IPS-18a (cell line): ENCODE results near the gene ZNF385B.

ENCODE experiments used
- H3K27ac ChIP-seq: one replicate; pipeline ENCODE4 v1.5.1; 2013; ENCODE audit warnings: low read length
- H3K27me3 ChIP-seq: one replicate; pipeline ENCODE4 v1.6.1; 2013; ENCODE audit warnings: mild to moderate bottlenecking, low read length; ENCODE audit not compliant: control insufficient read depth, insufficient read depth
- H3K36me3 ChIP-seq: one replicate; pipeline ENCODE4 v1.6.1; 2013; ENCODE audit warnings: low read depth, low read length; ENCODE audit not compliant: control insufficient read depth
- H3K4me1 ChIP-seq: one replicate; pipeline ENCODE4 v1.6.1; 2013; ENCODE audit warnings: low read depth, low read length; ENCODE audit not compliant: control insufficient read depth
- H3K4me3 ChIP-seq: one replicate; pipeline ENCODE4 v1.5.1; 2013; ENCODE audit warnings: low read length
- H3K9ac ChIP-seq: one replicate; pipeline ENCODE4 v1.6.1; 2013; ENCODE audit warnings: mild to moderate bottlenecking, low read length, moderate library complexity
- H3K9me3 ChIP-seq: one replicate; pipeline ENCODE4 v1.6.1; 2013; ENCODE audit warnings: low read depth, low read length; ENCODE audit not compliant: control insufficient read depth

ZNF385B gene

DNA sequence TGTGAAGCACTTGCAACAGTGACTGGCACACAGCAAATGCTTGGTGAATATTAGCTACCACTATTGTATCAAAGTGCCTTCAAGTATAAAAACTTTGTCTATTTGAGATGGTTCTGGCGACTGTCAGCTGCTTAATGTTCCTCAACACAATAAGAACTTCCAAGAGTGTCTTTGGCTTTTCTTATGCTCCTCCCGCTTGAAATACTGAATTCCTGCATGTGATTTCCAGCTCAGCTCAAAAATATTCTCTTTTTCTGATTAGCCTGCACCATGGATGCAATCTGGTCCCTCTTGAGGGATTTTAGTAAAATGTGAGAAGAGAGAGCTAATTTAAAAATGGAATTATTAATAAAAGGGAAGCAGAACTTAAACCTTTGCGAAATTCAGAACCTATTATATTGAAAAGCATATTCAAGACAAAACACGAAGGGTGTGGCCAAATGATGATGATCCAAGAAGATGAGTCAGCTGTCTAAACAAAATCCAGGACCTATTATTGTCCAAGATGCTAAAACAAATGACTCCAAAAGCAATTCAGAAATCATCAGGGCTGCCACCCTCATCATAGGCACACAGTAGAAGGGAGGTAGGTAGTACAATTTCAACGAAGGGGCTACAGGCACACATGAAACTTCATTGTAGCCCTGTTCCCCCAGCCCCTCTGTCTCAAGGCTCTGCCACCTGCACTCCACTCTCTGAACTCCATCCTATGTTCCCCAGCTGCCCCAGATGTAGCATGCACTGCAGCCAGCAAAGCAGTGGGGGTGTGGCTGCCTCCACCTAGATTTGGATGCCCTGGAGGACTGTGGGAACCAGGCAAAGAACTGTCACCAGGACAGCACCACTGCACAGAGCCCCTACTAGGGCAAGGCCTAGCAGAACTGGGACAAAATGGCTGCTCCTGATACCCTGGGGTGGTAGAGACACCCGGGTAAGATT is 190.1 kb downstream of the ZNF385B start:
- Histone ChIP-seq H3K4me3 (no peak overlapping the region), H3K36me3 (no peaks in the 10 kb centered on the region), H3K27ac (no peak overlapping the region), H3K9me3 (no peaks in the 10 kb centered on the region), H3K9ac (no peak overlapping the region), H3K27me3 (no peaks in the 10 kb centered on the region), H3K4me1 (no peaks in the 10 kb centered on the region)

DNA sequence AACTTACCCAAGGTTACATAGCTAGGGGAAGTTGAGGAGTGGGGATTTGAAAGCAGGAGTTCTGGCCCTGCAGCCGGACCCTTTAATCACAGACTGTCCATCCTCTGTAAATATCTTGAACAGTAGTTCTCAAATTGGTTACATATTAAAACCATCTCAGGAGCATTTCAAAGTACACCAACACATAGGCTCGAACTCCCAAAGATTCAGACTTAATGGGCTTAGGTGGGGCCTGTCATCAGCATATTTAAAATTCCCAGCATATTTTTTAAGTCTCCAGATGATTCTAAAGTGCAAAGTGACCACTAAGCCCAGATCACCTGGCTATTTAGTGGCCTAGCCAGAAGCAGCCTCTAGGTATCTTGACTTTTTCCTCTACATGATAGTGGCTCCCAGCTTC is 192.2 kb downstream of the ZNF385B start:
- H3K4me1 ChIP-seq = no peaks in the 10 kb centered on the region
- H3K9ac ChIP-seq = no peak overlapping the region
- no peak overlapping the region for H3K27ac ChIP-seq
- no peak overlapping the region for H3K4me3 ChIP-seq
- no peaks in the 10 kb centered on the region for H3K9me3 ChIP-seq
- H3K36me3 ChIP-seq = no peaks in the 10 kb centered on the region
- no peaks in the 10 kb centered on the region for H3K27me3 ChIP-seq

DNA sequence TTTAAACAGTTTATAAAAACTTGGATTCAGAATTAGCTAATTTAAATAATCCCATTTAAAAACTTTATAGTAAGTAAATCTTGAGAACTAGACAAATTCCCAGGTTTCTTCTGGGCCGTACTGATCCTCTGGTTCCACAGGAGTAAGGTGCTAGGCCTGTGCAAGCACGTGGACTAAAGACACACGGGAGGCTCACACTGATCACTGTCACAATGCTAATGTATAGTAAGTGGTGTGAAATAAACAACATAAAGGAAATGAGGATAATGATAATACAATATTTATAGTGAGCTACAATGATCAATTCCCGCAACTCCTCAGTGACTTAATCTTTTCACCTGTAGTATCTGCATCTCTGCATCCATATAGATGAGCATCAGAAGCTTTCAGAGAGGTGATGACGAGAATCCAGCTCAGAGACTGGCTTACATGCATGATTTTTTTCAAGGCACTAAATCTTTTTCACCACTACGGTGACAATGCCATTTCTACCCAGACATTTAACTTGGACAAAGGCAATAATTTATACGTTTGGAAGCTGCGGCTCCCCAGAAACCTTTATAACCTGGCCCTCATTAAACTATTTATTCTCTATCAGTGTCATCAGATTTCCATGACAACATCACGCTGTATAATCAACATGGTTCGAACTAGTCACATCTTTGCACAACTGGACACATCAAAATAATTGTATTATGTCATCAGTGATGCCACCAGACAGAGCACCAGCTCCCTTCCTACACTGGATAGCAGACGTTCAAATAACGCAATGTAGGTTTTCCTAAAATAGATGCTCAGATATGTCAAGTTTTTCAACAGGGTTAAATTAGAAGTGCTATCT is 196.2 kb downstream of the ZNF385B start:
- Histone ChIP-seq H3K27me3 (no peaks in the 10 kb centered on the region), H3K27ac (no peak overlapping the region), H3K9ac (no peak overlapping the region), H3K9me3 (no peaks in the 10 kb centered on the region), H3K4me1 (no peaks in the 10 kb centered on the region), H3K36me3 (no peaks in the 10 kb centered on the region), H3K4me3 (no peak overlapping the region)

DNA sequence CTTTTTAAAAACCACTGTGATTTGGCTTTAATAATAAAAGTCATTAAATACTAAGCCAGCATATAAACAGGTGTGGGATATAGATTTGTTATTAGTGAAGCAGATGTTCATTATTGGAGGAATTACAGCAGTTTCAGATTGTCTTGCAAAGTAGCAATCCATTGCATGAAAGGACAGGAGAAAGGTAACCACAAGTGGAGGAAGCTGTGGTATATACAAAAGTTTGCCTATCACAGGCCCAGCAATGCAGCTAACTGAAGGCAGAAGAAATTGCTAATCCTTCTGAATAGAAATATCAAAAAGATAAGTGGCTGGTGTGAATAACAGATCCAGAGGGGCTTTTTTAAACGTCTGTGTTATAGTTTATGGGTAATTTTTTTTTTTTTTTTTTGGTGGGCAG is 199.4 kb downstream of the ZNF385B start:
- H3K9me3 ChIP-seq = no peaks in the 10 kb centered on the region
- H3K36me3 ChIP-seq = no peaks in the 10 kb centered on the region
- H3K27me3 ChIP-seq = no peaks in the 10 kb centered on the region
- no peak overlapping the region for H3K9ac ChIP-seq
- no peak overlapping the region for H3K4me3 ChIP-seq
- no peak overlapping the region for H3K27ac ChIP-seq
- no peaks in the 10 kb centered on the region for H3K4me1 ChIP-seq

DNA sequence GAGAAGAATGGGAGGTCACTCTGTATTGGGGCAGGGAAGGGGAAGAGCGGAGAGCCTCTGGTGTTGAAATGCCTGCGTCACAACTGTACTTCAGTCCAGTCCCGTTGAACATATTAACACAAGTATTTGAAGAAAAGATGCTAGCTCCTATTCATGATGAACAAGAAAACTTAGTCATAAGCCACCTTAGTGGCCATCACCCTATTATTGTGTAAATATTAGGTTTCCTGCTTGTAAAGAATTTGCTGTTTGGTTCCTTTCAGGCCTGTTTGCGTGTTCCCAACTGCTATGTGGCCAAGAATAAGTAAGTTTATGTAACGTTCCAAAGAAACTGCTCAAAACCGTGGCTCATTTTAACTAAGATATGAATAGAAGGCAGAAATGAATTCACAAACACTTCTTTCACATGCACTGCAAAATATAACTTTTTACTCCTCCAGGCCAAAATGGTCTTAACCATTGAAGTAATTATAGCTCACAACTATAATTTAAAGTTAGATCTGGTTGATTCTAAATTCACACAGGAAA is 204.3 kb downstream of the ZNF385B start:
- no peaks in the 10 kb centered on the region for H3K4me1 ChIP-seq
- no peak overlapping the region for H3K4me3 ChIP-seq
- no peaks in the 10 kb centered on the region for H3K9me3 ChIP-seq
- H3K27me3 ChIP-seq = no peaks in the 10 kb centered on the region
- no peak overlapping the region for H3K27ac ChIP-seq
- no peaks in the 10 kb centered on the region for H3K36me3 ChIP-seq
- no peak overlapping the region for H3K9ac ChIP-seq

DNA sequence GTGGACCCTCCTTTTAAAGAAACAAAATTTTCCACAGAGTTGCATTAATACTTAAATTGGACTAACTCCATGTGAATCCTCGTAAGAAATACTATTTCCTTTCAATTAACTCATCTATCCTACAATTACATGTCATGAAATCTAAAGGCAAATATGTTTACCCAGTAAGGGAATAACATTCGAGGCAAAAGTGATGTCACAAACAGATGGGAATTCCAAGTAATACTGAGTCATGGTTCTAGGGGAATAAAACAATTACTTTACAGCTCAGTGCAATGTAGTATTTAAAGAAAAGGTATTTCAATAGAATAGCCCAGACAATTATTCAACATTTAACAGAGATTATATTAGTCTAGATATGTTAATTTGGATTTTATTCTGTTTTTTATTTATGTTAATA is 205.8 kb downstream of the ZNF385B start:
- Histone ChIP-seq H3K27ac (no peak overlapping the region), H3K4me1 (no peaks in the 10 kb centered on the region), H3K27me3 (no peaks in the 10 kb centered on the region), H3K36me3 (no peaks in the 10 kb centered on the region), H3K9me3 (no peaks in the 10 kb centered on the region), H3K4me3 (no peak overlapping the region), H3K9ac (no peak overlapping the region)

DNA sequence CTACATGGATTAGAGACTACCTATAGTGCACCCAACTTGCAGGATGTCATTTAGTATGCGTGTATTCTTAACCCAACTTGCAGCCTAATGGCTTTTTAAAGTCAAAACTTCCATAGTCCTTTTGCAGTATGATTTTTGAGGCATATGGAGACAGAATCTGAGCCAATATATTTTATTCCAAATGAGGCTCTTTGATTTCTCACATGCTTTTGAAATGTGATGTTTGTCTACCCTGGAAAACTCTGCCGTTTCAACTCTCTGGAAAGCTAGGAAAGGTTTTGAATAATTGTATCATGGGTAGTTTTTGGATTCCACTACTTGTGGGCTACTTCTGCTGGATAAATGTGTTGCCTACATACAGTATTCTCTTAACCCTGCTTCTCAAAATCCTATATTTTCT is 206.6 kb downstream of the ZNF385B start:
- Histone ChIP-seq H3K36me3 (no peaks in the 10 kb centered on the region), H3K27me3 (no peaks in the 10 kb centered on the region), H3K4me3 (no peak overlapping the region), H3K27ac (no peak overlapping the region), H3K9me3 (no peaks in the 10 kb centered on the region), H3K4me1 (no peaks in the 10 kb centered on the region), H3K9ac (no peak overlapping the region)

DNA sequence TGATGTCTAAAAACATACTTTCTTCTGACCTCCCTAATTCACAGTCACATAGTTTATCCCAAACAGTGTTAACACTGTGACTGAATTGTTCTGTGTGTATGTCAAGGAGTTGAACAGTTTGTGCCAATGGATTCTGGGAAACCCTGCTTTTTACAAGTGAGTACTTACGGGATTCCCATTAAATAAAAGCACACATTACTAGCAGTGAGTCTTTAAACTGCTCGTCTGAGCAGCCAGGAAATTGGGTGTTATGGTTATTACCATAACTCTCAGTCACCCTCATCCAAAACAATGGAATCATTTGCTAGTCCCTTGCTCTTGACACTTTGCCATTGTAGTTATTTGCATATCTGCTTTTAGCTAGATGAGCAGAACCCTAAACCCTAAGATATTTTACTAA is 209.1 kb downstream of the ZNF385B start:
- Histone ChIP-seq H3K9me3 (no peaks in the 10 kb centered on the region), H3K36me3 (no peaks in the 10 kb centered on the region), H3K9ac (no peak overlapping the region), H3K27me3 (no peaks in the 10 kb centered on the region), H3K27ac (no peak overlapping the region), H3K4me3 (no peak overlapping the region), H3K4me1 (no peaks in the 10 kb centered on the region)

DNA sequence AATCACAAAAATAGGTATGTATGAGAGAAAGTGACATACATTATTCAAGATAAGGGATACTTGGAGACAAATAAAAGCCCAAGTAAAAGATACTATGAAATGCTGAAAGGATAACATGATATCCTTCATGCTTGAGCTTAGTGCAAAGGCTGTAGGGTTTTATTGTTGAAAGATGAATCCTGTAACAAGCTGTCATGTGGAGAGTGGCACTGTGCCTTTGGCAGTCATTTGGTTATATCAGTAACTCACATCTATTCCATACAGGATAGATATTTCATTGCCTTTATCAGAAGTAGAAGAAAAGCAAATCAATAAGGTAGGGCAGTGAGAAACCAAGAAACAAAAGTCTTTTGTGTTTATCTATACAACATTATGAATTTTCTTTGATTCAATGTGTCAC is 211.0 kb downstream of the ZNF385B start:
- no peak overlapping the region for H3K9ac ChIP-seq
- H3K36me3 ChIP-seq = no peaks in the 10 kb centered on the region
- H3K4me3 ChIP-seq = no peak overlapping the region
- no peaks in the 10 kb centered on the region for H3K9me3 ChIP-seq
- H3K27me3 ChIP-seq = no peaks in the 10 kb centered on the region
- no peaks in the 10 kb centered on the region for H3K4me1 ChIP-seq
- H3K27ac ChIP-seq = no peak overlapping the region

DNA sequence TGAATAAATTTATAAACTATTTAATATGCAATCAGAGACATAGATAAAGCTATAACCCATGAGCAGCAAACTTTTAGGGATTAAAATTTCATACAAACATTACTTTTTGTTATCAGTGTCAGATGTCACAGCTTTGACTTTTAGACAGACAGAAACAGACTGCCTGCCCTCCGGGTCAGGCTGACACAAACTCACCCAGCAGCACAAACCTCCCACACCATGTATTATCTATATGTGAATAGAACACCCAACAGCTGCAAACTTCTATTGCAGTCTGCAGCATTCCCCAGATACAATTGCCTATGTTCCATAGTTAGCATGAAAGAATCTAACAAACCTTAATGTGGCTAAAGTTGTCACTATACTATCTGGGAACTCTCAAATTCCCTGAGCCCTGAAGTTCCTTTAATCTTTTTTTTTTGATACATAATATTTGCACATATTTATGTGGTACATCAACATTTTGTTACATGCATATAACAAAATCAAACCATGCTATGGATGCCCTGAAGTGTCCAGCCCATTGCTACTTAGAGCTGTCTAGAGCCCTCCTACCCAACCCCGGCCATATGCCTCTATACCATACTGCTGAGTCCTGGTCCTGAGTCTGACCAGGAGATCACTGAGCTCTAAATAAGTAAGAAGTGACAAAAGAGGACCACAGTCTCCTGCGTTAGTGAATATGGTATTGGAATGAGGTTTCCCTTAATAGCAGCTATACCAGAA is 214.4 kb downstream of the ZNF385B start:
- no peak overlapping the region for H3K4me3 ChIP-seq
- H3K9ac ChIP-seq = no peak overlapping the region
- H3K4me1 ChIP-seq = no peaks in the 10 kb centered on the region
- H3K9me3 ChIP-seq = no peaks in the 10 kb centered on the region
- H3K27ac ChIP-seq = no peak overlapping the region
- no peaks in the 10 kb centered on the region for H3K27me3 ChIP-seq
- no peaks in the 10 kb centered on the region for H3K36me3 ChIP-seq

DNA sequence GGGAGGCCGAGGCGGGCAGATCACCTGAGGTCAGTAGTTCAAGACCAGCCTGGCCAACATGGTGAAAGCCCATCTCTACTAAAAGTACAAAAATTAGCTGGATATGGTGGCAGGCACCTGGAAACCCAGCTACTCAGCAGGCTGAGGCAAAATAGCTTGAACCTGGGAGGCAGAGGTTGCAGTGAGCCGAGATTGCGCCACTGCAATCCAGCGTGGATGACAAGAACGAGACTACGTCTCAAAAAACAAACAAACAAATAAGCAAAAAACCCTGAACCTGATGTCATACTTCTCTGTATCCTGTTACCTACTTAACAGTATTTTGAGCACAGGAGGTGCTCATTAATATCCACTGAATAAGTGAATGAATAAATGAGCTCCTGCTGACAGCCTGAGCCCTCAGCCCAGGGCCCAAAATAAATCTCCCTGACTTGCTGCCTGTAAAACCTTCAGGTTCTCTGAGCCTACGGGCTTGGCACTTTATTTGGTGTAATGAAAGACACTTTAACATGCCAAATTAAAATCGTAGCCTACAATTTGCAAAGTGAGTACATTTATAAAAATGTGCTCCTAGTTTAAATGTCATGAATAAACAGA is 215.1 kb downstream of the ZNF385B start:
- Histone ChIP-seq H3K36me3 (no peaks in the 10 kb centered on the region), H3K27me3 (no peaks in the 10 kb centered on the region), H3K4me3 (no peak overlapping the region), H3K4me1 (no peaks in the 10 kb centered on the region), H3K27ac (no peak overlapping the region), H3K9ac (no peak overlapping the region), H3K9me3 (no peaks in the 10 kb centered on the region)
